Measurements from ENCODE around the gene PGAP2.
A peak's percentile ranks its signal among the peaks of the same experiment; 100 is the strongest.
"Not testable (repeated sequence)": the region's sequence is repeated elsewhere in the genome, so short reads cannot be mapped to it uniquely, and the experiment has no call there.

PGAP2 gene

GRCh38 chr11:3782963-3783362, 25.4 kb upstream of the PGAP2 start:
- no peak overlapping the region for H3K4me3 ChIP-seq (ENCODE audit: low read depth, low read length)
- H3K27ac ChIP-seq (ENCODE audit: extremely low read depth, low read depth, low read length) = no peak overlapping the region
- ChIA-PET POLR2A (no interaction called here), CTCF (interaction anchor here (0.9 kb wide), 1 partner anchor 26 kb away, joined by 3 read pairs; no protein-coding TSS in a partner anchor)
- no peaks in the 10 kb centered on the region for H3K9me3 ChIP-seq (ENCODE audit: control insufficient read depth, insufficient read depth, low read depth, low read length)
- peaks cover 2% of the 10 kb centered on the region for H3K4me1 ChIP-seq (ENCODE audit: control insufficient read depth, insufficient read depth, low read length)
- TF ChIP-seq ZBTB8A (tag by site-specific recombination; IDR thresholded peaks at IDR 0.05) (peak; percentile 50), GLIS2 (tag by site-specific recombination; IDR thresholded peaks at IDR 0.05) (no peak)
- peaks cover 16 to 54% of the 10 kb centered on the region in 2 experiments; a peak in 2 of 3 replicates for H3K36me3 ChIP-seq (ENCODE audit: control insufficient read depth in 2 of 2, insufficient read depth in 1 of 2, low read length in 2 of 2)

DNA sequence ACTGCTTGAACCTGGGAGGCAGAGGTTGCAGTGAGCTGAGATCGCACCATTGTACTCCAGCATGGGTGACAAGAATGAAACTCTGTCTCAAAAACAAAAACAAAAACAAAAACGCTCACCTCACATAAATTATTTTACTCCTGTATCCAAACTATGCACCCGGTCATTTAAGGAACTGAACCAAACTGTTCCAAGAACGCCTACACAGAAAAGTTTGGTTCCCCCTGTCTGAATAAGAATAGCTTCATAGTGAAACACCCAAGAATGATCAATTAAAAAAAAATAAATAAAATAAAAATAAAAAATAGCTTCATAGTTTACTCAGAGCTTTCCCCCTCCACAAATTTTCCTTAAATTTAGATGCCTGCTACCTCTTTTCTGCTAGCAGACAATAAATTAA, 24.7 kb upstream of the PGAP2 start:
- ChIA-PET CTCF (interaction anchor here (1.5 kb wide), 1 partner anchor 25 kb away, joined by 9 read pairs; the partner anchor contains the start of gene PGAP2), POLR2A (interaction anchor here (0.8 to 2.9 kb wide), 2 partner anchors 15 to 51 kb away, joined by 4 to 15 read pairs; partner anchors contain the start of gene NUP98)
- TF ChIP-seq SCRT2 (tag by site-specific recombination; IDR thresholded peaks at IDR 0.05) = no peak
- TF ChIP-seq ZNF423 (tag by site-specific recombination; IDR thresholded peaks at IDR 0.05) = no peak
- no peak for TF ChIP-seq ZNF433 (tag by site-specific recombination; IDR thresholded peaks at IDR 0.05; ENCODE audit: low read depth)
- no peak for TF ChIP-seq ZNF48 (tag by site-specific recombination; IDR thresholded peaks at IDR 0.05)
- TF ChIP-seq ZSCAN16 (tag by site-specific recombination; IDR thresholded peaks at IDR 0.05) = no peak
- no peak for TF ChIP-seq ZFP41 (tag by site-specific recombination; IDR thresholded peaks at IDR 0.05; ENCODE audit: borderline replicate concordance)
- TF ChIP-seq ZNF280D (tag by site-specific recombination; IDR thresholded peaks at IDR 0.05) = no peak
- TF ChIP-seq HOXA7 (CRISPR knock-in tag; IDR thresholded peaks at IDR 0.05; ENCODE audit: borderline replicate concordance) = no peak
- no peak overlapping the region for H3K4me3 ChIP-seq (ENCODE audit: low read depth, low read length)
- H3K9me3 ChIP-seq (ENCODE audit: control insufficient read depth, insufficient read depth, low read depth, low read length) = no peaks in the 10 kb centered on the region
- peaks cover 16 to 52% of the 10 kb centered on the region in 2 experiments; a peak in 2 of 3 replicates for H3K36me3 ChIP-seq (ENCODE audit: control insufficient read depth in 2 of 2, insufficient read depth in 1 of 2, low read length in 2 of 2)
- no peak overlapping the region for H3K27ac ChIP-seq (ENCODE audit: extremely low read depth, low read depth, low read length)
- peaks cover 2% of the 10 kb centered on the region for H3K4me1 ChIP-seq (ENCODE audit: control insufficient read depth, insufficient read depth, low read length)

- POLR2A ChIA-PET = interaction anchor here (1.5 kb wide), 1 partner anchor 9 kb away, joined by 4 read pairs; no protein-coding TSS in a partner anchor
- H3K27ac ChIP-seq (ENCODE audit: extremely low read depth, low read depth, low read length) = no peak overlapping the region
These were observed 21.5 kb upstream of the PGAP2 start for GRCh38 chr11:3786781-3787428.

DNA sequence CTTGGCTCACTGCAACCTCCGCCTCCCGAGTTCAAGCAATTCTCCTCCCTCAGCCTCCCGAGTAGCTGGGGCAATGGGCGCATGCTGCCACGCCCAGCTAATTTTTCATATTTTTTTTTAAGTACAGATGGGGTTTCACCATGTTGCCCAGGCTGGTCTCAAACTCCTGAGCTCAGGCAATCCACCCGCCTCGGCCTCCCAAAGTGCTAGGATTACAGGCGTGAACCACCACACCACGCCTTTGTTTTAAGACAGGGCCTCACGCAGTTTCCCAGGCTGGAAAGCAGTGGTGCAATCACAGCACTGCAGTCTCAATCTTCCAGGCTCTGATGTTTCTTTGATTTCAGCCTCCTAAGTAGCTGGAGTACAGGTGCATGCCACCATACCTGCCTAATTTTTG, 14.0 kb upstream of the PGAP2 start:
- CTCF ChIA-PET = interaction anchor here (0.7 to 3.0 kb wide), 4 partner anchors 13 to 279 kb away, joined by 3 to 13 read pairs (median 3); partner anchors contain the start of gene PGAP2
- H3K4me1 ChIP-seq (ENCODE audit: control insufficient read depth, insufficient read depth, low read length); H3K27ac ChIP-seq (ENCODE audit: extremely low read depth, low read depth, low read length); H3K4me3 ChIP-seq (ENCODE audit: low read depth, low read length); POLR2A ChIA-PET; H3K9me3 ChIP-seq (ENCODE audit: control insufficient read depth, insufficient read depth, low read depth, low read length): not testable (repeated sequence)
- H3K36me3 ChIP-seq (ENCODE audit: control insufficient read depth in 2 of 2, insufficient read depth in 1 of 2, low read length in 2 of 2) = peaks cover 16 to 46% of the 10 kb centered on the region in 2 experiments; a peak in 2 of 3 replicates

More at GRCh38 chr11:3786781-3787428, 21.5 kb upstream of the PGAP2 start:
- CTCF ChIA-PET = no interaction called here
- Histone ChIP-seq H3K9me3 (ENCODE audit: control insufficient read depth, insufficient read depth, low read depth, low read length) (no peaks in the 10 kb centered on the region), H3K36me3 (ENCODE audit: control insufficient read depth in 2 of 2, insufficient read depth in 1 of 2, low read length in 2 of 2) (peaks cover 3 to 45% of the 10 kb centered on the region in 2 experiments; a peak in 2 of 3 replicates), H3K4me3 (ENCODE audit: low read depth, low read length) (no peak overlapping the region), H3K4me1 (ENCODE audit: control insufficient read depth, insufficient read depth, low read length) (peaks cover 2% of the 10 kb centered on the region)
- TF ChIP-seq PRDM6 (tag by site-specific recombination; IDR thresholded peaks at IDR 0.05) (peak; percentile 74), ZNF155 (tag by site-specific recombination; IDR thresholded peaks at IDR 0.05) (no peak), YY2 (tag by site-specific recombination; IDR thresholded peaks at IDR 0.05) (no peak), ZNF600 (tag by site-specific recombination; IDR thresholded peaks at IDR 0.05) (no peak), ZNF785 (tag by site-specific recombination; IDR thresholded peaks at IDR 0.05) (no peak), MZF1 (tag by site-specific recombination; IDR thresholded peaks at IDR 0.05; ENCODE audit: borderline replicate concordance) (no peak)
